HG02973 (cell line): ENCODE results near the gene ZDHHC11.
"Not testable (repeated sequence)": the region's sequence is repeated elsewhere in the genome, so short reads cannot be mapped to it uniquely, and the experiment has no call there.

Experiments used
- ATAC-seq: cut with Tn5 transposase; IDR thresholded peaks from one replicate; pipeline ENCODE4 v1.9.1; 2021; ENCODE audit warnings: moderate library complexity; ENCODE audit not compliant: unreplicated experiment

Gene ZDHHC11

GRCh38 chr5:763998-764781, 86.6 kb downstream of the ZDHHC11 start:
- no peak for ATAC-seq

DNA sequence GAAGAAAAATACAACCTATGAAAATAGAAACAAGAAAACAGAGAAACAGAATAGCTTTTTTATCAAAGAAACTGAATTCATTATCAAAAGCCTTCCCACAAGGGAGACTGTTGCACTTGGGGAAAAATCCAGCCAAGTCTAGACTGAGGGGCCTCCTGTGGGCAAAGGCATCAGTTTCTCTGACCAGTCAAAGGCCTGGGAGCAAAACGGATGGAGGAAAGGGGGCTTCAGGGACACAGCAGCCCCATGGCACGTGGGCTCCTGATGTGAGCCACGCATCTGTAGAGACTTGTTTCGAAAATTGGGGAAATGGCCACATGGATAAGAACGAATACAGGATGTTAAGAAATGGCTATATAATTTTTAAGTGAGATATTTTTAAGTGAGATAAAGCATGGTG, 87.4 kb downstream of the ZDHHC11 start:
- ATAC-seq: no peak

DNA sequence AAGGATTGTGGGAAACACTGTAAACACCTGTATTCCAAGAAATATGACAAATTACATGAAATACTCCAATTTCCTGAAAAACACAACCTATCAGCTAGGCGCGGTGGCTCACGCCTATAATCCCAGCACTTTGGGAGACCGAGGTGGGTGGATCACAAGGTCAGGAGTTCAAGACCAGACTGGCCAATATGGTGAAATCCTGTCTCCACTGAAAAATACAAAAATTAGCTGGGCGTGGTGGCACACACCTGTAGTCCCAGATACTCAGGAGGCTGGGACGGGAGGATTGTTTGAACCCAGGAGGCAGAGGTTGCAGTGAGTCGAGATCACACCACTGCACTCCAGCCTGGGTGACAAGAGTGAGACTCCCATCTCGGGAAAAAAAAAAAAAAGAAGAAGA, 87.8 kb downstream of the ZDHHC11 start:
- ATAC-seq: not testable (repeated sequence)

- ATAC-seq: no peak
Measured at GRCh38 chr5:761854-762710, 88.7 kb downstream of the ZDHHC11 start.

- no peak for ATAC-seq
Measured at GRCh38 chr5:761059-761771, 89.6 kb downstream of the ZDHHC11 start.

- no peak for ATAC-seq
Measured at GRCh38 chr5:760363-761058, 90.3 kb downstream of the ZDHHC11 start.

DNA sequence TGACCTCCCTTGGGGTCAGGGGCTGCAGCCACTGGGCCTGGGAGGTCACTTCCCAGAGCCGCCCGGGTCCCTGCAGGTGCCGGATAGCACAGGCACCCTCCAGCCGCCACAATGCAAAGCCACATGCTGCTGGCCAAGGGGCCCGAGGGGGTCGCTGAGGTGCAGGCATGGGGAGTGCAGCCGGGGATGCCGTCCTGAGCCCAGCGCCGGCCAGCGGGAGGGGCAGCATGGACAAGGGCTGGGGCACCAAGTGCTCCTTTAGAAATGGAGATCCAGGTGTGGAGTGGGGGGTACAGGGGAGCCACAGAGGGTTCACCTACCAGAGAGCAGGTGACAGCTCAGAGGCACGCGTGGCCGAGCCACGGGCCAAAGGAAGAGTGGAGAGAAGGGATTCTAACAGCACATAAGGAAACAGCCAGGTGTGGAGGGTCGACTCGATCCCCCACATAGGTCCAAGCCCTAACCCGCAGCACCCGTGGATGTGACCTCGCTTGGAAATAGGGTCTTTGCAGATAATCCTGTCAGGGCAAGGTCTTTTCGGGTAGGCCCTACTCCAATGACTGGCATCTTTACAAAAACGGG, 90.9 kb downstream of the ZDHHC11 start:
- ATAC-seq: no peak

- no peak for ATAC-seq
Measured at GRCh38 chr5:759111-759751, 91.6 kb downstream of the ZDHHC11 start.

- ATAC-seq: no peak
Measured at GRCh38 chr5:758698-759053, 92.1 kb downstream of the ZDHHC11 start.

GRCh38 chr5:757931-758697, 92.7 kb downstream of the ZDHHC11 start:
- ATAC-seq: no peak

GRCh38 chr5:757346-757930, 93.3 kb downstream of the ZDHHC11 start:
- ATAC-seq: no peak

DNA sequence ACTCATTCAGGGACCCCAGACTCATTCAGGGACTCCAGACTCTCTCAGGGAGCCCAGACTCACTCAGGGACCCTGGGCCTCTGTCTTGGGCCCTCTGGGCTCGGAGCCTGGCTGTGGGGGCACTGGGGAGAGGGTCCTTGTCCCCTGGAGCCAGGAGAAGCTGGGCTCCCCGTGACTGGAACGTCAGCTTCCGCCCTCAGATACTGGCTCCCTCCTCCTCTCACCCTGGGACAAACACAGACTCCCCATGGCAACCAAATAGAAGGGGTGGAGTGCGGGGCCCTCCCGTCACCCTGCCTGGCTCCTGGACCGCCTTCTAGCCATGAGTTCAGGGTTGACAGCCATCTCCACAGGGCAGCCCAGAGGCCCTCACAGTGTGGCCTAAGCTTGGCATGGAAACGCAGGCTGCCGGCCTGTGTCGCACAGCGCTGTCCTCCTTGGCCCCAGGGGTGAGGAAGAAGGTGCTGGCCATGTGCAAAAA, 93.9 kb downstream of the ZDHHC11 start:
- no peak for ATAC-seq

DNA sequence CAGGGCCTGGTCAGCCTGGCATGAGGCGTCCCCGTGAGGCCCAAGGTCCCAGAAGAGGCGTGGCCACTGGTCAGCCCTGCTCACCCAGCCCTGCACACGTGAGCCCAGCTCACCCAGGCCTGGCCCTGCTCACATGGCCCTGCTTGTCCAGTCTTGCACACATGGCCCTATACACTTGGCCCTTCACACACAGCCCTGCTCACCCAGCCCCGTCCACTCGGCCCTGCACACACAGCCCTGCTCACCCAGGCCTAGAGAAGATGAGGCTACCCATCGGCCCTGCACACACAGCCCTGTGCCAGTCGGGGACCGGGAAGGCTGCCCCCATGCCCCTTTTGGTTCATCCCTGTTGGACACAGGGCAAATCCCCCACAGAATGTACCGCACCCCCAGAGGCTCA, 94.6 kb downstream of the ZDHHC11 start:
- ATAC-seq: no peak

GRCh38 chr5:754143-754632, 96.6 kb downstream of the ZDHHC11 start:
- ATAC-seq: not testable (repeated sequence)

DNA sequence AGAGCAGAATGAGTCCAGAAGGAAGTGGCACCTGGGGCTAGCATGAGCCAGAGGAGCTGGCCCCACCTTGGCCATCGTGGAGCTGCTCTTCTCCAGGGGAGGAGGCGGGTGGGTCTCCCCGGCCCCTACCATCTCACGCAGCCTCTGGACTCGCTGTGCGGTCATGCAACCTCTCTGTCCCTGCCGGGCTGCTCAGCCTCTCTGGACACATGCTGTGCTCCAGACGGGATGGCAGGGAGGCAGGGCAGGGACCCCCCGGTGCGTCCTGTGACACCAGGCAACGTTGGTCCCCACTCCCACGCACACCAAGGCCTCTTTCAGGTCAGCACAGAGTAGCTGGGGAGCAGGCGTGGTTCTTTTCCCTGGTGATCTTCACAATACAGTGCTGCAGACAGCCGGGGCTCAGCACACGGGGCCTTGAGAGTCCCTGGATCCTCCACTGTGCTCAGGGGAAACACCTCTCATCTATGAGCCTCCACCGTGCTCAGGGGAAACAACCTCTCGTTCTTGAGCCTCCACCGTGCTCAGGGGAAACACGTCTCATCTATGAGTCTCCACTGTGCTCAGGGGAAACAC, 97.1 kb downstream of the ZDHHC11 start:
- not testable (repeated sequence) for ATAC-seq

- not testable (repeated sequence) for ATAC-seq
Measured at GRCh38 chr5:752532-753115, 98.2 kb downstream of the ZDHHC11 start.

DNA sequence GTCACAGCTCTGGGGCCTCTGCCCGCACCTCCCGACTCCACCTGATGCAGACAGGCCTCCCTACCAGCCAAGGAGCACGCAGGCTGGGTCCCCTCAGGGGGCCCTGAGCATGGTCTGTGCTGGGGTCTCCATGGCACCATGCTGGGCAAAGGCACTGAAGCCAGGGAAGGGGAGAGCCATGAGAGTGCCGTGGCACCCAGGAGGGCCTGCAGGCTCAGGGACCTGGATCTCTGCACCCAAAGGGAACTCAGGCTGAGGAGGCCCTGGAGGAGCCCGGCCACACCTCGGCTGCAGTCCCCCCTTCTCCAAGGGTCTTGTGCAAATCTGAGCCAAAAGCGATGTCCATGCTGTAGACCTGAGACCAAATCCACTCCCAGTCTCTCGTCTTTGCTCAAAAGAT, 98.8 kb downstream of the ZDHHC11 start:
- not testable (repeated sequence) for ATAC-seq

DNA sequence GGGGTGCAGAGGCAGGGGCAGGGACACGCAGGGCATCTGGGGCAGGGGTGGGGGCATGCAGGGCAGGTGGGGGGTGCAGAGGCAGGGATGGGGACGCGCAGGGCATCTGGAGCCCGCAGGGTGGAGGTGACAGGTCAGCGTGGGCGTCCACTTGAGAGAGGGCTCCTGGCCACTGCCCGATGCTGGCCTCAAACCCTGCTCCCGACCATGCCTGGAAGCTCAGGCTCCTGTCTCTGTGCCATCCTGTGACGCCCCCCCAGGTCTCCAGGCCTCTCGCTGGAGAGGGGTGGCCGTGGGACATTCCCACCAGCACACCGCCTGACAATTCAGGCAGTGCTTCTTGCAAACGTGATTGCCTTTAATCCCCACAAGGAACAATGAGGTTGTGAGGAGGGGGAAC, 99.3 kb downstream of the ZDHHC11 start:
- no peak for ATAC-seq
